ENCODE measurements around the gene SERPINB6. TPM values are rescaled to one million over a fixed set of nuclear protein-coding genes. Genes with fewer than 3 reads are reported as not detected.
"Not testable (repeated sequence)": the region's sequence is repeated elsewhere in the genome, so short reads cannot be mapped to it uniquely, and the experiment has no call there.

SERPINB6 gene
- total RNA-seq, 8 experiments from 2014 or later, result 9.6 to 519 (median 53.6) TPM

DNA sequence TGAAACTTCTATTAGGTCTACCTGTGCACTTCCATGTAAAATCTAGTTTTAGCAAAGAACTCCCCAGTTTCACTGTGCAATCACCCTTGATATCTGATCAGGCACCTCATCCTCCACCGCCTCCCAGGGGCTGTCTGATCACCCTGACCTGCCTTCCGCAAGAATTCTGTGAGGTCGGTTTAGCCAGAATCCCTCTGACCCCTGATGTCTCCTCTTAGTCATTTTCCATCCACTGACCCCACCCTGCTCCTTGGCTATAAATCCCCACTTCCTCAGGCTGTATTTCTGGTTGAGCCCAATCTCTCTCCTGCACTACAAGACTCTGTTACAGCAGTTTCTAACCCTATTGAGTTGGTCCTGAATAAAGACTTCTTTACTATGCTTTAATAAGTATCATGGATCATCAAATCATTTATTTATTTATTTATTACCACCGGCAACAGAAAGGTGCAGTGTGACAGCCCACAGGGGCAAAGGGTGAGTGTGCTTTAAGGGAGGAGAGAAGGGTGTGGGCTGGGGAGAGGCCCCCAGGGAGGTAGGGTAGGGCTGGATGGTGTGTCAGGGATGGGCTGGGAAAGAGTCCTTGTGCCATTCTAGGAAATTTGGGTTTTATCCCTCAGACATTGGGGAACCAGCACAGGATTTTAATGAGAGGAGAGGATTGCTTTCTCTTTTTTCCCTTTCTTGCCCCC lies 11.2 kb upstream of the SERPINB6 start:
- H3K27ac ChIP-seq, result no peak overlapping the region
- in situ Hi-C loops (cut with MboI; ENCODE audit: low pct_unique_long_range_greater_than_20kb in 2 of 9, low sequenced_read_pairs in 9 of 9, unreplicated experiment in 9 of 9), result loop anchor here in 1 of 9 experiments (25.0 kb wide), 1 partner anchor 255 kb away; the partner anchor contains the start of gene TUBB2B
- ATAC-seq (replicated peaks in 6 of 8), result peak in 3 of 8 experiments; percentile 17 to 29 (median 27)
- 9 to 92% (median 57%) methylated on average over 1 to 4 of the region's 4 CpGs; no CpG with 5 or more reads in 1 of the 10 experiments for WGBS, 10 experiments
- peaks cover under 1 to 3% of the 10 kb centered on the region in 2 donors for H3K4me1 ChIP-seq (replicated peaks in 1 of 2)
- no peak overlapping the region for H3K4me3 ChIP-seq

DNA sequence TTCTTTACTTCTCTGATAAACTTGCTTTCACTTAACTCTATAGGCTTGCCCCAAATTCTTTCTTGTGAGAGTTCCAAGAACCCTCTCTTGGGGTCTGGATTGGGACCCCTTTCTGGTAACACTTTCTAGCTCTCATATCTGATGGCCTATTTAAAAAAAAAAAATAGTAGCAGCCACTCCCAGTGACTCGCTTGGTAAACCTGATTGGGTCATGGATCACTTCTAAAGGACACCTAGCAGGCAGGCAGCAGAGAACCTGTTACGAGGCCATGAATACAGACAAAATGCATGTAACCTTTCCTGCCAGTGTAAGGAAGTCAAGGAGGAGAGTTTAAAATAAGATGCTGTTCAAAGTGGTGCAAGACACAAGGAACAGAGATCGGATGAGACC lies 9.1 kb upstream of the SERPINB6 start:
- Histone ChIP-seq H3K4me3 (no peak overlapping the region), H3K4me1 (replicated peaks in 1 of 2) (no peaks in the 10 kb centered on the region), H3K27ac (no peak overlapping the region)
- WGBS, 10 experiments, result 0 to 100% (median 79%) methylated on average over 1 to 3 of the region's 3 CpGs
- in situ Hi-C loops (cut with MboI; ENCODE audit: low pct_unique_long_range_greater_than_20kb in 2 of 9, low sequenced_read_pairs in 9 of 9, unreplicated experiment in 9 of 9), result loop anchor here in 1 of 9 experiments (25.0 kb wide), 1 partner anchor 257 kb away; the partner anchor contains the start of gene TUBB2B
- peak in 3 of 8 experiments; percentile 8 to 14 (median 10) for ATAC-seq (replicated peaks in 6 of 8)

DNA sequence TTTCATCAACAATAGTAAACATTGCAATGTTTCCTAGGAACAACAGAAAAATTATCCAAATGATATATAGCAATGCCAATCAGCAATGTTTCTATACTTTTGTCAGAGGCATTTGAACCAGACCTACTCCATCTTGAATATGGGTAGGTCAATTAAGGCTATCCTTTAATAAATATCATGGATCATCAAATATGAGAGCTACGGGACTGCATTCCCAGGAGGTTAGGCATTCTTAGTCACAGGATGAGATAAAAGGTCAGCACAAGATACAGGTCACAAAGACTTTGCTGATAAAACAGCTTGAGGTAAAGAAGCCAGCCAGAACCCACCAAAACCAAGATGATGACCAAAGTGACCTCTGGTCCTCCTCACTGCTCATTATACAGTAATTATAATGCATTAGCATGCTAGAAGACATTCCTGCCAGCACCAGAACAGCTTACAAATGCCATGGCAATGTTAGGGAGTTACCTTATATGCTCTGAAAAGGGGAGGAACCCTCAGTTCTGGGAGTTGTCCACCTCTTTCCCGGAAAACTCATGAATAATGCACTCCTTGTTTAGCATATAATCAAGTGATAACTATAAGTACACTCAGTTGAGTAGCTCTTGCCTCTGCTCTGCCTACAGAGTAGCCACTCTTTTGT lies 8.6 kb upstream of the SERPINB6 start:
- Histone ChIP-seq H3K27ac (no peak overlapping the region), H3K4me1 (replicated peaks in 1 of 2) (no peaks in the 10 kb centered on the region), H3K4me3 (no peak overlapping the region)
- 0 to 84% (median 50%) methylated on average over 1 to 2 of the region's 2 CpGs; no CpG with 5 or more reads in 1 of the 10 experiments for WGBS, 10 experiments
- in situ Hi-C loops (cut with MboI; ENCODE audit: low pct_unique_long_range_greater_than_20kb in 2 of 9, low sequenced_read_pairs in 9 of 9, unreplicated experiment in 9 of 9), result loop anchor here in 1 of 9 experiments (25.0 kb wide), 1 partner anchor 257 kb away; the partner anchor contains the start of gene TUBB2B
- peak in 7 of 8 experiments; percentile 25 to 83 (median 44) for ATAC-seq (replicated peaks in 6 of 8)

DNA sequence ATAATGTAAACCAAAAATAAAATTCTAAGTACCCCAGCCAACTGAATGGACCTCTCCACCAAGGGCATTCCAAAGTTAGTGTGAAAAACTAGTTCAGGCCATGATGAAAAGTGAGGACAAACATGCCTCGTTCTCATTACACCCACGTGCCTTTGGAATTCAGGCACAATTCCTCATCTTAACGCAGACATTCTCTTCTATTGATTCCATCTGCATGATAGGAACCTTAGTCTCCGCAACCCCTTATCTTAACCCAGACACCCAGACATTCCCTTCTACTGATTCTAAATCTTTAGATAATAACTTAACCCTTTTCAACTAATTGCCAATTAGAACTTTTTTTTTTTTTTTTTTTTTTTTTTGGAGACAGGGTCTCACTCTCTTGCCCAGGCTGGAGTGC lies 7.6 kb upstream of the SERPINB6 start:
- Histone ChIP-seq H3K4me1 (replicated peaks in 1 of 2) (no peaks in the 10 kb centered on the region), H3K27ac (no peak overlapping the region), H3K4me3 (no peak overlapping the region)
- WGBS, 10 experiments, result 70 to 100% (median 74%) methylated on average over 2 to 4 of the region's 4 CpGs; no CpG with 5 or more reads in 1 of the 10 experiments
- in situ Hi-C loops (cut with MboI; ENCODE audit: low pct_unique_long_range_greater_than_20kb in 2 of 9, low sequenced_read_pairs in 9 of 9, unreplicated experiment in 9 of 9), result loop anchor here in 1 of 9 experiments (25.0 kb wide), 1 partner anchor 258 kb away; the partner anchor contains the start of gene TUBB2B
- no peak for ATAC-seq (replicated peaks in 6 of 8)

DNA sequence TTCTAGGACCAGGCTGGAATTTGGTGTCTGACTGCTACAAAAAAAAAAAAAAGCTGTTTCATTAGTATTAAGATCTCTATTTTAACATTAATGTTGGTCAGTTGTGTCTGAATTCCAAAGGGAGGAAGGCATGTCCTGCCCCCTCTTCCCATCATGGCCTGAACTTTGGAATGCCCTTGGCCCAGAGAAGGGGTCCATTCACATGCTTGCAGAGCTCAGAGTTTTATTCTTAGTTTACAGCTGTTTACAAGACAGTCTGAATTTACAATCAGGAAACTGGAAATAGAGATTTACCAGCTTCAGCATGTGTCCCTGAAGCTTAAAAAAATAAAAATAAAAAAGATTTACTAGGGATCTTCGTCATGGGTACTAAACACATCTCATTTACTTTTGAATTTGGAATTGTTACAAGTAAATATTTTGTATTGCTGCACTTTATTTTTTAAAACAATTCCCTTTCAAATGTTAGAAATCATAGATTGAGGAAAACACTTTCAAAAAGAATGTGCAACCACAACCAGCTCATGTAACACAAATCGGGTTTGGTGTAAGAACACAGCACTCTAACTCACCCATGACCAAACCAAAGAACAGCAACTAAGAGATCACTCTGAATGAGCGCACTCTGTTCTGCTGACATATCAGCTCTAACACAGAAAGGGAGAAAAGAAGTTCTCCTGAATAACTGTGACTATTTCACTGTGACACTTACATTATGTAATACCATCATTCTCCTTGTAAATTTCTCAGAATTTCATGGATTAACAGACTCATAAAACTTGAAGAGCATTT lies 6.6 kb upstream of the SERPINB6 start:
- no peak overlapping the region for H3K27ac ChIP-seq
- in situ Hi-C loops (cut with MboI; ENCODE audit: low pct_unique_long_range_greater_than_20kb in 2 of 9, low sequenced_read_pairs in 9 of 9, unreplicated experiment in 9 of 9), result loop anchor here in 1 of 9 experiments (25.0 kb wide), 1 partner anchor 259 kb away; the partner anchor contains the start of gene TUBB2B
- H3K4me1 ChIP-seq (replicated peaks in 1 of 2), result no peaks in the 10 kb centered on the region
- no peak for ATAC-seq (replicated peaks in 6 of 8)
- no peak overlapping the region for H3K4me3 ChIP-seq
- 80 to 100% (median 95%) methylated on average over 1 to 3 of the region's 3 CpGs for WGBS, 10 experiments

DNA sequence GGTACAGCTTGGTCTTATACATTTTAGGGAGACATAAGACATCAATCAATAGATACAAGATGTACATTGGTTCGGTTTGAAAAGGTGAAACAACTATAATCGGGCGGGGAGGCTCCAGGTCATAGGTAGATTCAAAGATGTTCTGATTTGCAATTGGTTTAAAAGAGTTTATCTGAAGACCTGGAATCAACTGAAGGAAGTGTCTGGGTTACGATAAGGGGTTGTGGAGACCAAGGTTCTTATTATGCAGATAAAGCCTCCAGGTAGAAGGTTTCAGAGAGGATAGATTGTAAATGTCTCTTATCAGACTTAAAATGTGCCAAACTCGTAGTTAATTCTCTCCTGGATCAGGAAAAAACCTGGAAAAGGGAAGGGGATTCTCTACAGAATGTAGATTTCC lies 5.9 kb upstream of the SERPINB6 start:
- in situ Hi-C loops (cut with MboI; ENCODE audit: low pct_unique_long_range_greater_than_20kb in 2 of 9, low sequenced_read_pairs in 9 of 9, unreplicated experiment in 9 of 9), result loop anchor here in 1 of 9 experiments (25.0 kb wide), 1 partner anchor 260 kb away; the partner anchor contains the start of gene TUBB2B
- no peak for ATAC-seq (replicated peaks in 6 of 8)
- WGBS, 10 experiments, result 60 to 97% (median 86%) methylated on average over 1 to 5 of the region's 5 CpGs

DNA sequence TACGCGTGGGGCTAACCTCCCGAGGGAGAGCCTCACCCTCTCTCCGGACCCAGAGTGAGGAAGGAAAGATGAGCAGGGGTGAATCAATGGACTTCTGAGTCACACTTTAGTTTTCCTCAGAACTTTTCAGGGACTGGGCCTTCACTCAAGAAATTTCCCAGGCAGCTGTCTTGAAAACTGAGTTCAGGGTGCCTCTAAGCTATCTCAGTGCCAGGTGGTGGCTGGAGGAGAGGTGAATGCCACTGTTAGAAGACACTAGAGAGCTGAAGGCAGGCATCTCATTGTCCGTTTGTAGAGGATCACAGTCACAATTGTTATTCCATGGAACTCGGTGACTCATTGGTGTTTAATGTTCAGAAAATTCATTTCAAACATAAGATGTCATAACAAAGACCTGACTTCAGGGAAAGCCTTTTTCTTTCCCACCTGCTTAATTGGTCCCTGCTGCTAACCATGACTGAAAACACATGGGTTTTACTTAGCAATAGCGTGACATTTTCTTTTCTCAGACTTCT lies 5.3 kb upstream of the SERPINB6 start:
- ATAC-seq (replicated peaks in 6 of 8), result peak in 5 of 8 experiments; percentile 8 to 44 (median 31)

More for the DNA sequence above, 5.9 kb upstream of the SERPINB6 start:
- Histone ChIP-seq H3K4me3 (no peak overlapping the region), H3K4me1 (replicated peaks in 1 of 2) (no peaks in the 10 kb centered on the region), H3K27ac (no peak overlapping the region)

DNA sequence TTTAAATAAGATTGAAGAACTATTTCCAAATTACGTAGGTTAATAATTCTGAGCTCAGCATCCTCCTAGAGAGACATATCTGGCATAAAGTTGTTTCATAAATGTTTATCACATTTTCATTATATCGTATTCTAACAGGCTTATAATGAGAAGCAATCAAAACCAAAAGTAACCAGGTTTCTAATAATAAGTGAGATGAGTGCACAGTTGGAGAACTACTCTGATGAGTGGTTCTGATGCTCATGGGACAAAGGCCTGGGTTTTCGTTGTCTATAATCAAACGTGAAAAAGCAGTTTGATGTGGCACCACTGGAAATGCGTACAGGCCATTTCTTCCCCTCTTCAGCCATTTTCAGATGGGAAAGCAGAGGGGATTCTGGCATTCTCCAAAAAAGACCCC lies 4.7 kb upstream of the SERPINB6 start:
- WGBS, 10 experiments, result 82 to 100% (median 96%) methylated on average over 1 to 5 of the region's 5 CpGs; no CpG with 5 or more reads in 1 of the 10 experiments

More for the DNA sequence above, 5.3 kb upstream of the SERPINB6 start:
- no peak overlapping the region for H3K27ac ChIP-seq
- no peak overlapping the region for H3K4me3 ChIP-seq
- 0 to 87% (median 69%) methylated on average over 2 to 6 of the region's 7 CpGs for WGBS, 10 experiments
- H3K4me1 ChIP-seq (replicated peaks in 1 of 2), result no peaks in the 10 kb centered on the region
- in situ Hi-C loops (cut with MboI; ENCODE audit: low pct_unique_long_range_greater_than_20kb in 2 of 9, low sequenced_read_pairs in 9 of 9, unreplicated experiment in 9 of 9), result loop anchor here in 1 of 9 experiments (25.0 kb wide), 1 partner anchor 261 kb away; the partner anchor contains the start of gene TUBB2B

DNA sequence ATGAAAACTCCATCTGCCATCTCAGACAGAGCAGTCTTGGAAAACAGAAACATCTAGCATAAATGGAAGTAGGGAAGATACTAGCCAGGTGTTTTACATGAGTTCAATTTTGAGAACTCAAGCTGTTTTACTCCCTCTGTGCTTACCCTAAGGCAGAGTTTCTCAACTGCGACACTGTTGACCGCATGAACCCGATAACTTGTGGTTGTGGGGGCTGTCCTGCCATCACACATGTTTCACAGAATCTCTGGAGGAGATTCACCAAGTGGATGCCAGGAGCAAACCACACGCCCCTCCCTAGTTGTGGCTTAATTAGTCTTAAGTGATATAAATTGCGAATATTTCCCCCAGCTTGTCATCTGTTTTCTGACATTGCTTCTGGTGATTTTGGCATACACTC lies 2.3 kb upstream of the SERPINB6 start:
- 0 to 100% (median 86%) methylated on average over 2 to 5 of the region's 5 CpGs for WGBS, 10 experiments
- Histone ChIP-seq H3K4me3 (no peak overlapping the region), H3K4me1 (replicated peaks in 1 of 2) (peaks cover 0 to 4% of the 10 kb centered on the region in 2 donors), H3K27ac (no peak overlapping the region)
- in situ Hi-C loops (cut with MboI; ENCODE audit: low pct_unique_long_range_greater_than_20kb in 2 of 9, low sequenced_read_pairs in 9 of 9, unreplicated experiment in 9 of 9), result no loop called here
- ATAC-seq (replicated peaks in 6 of 8), result peak in 1 of 8 experiments; percentile 7

More for the DNA sequence above, 4.7 kb upstream of the SERPINB6 start:
- no peak overlapping the region for H3K4me3 ChIP-seq
- H3K4me1 ChIP-seq (replicated peaks in 1 of 2), result no peaks in the 10 kb centered on the region
- ATAC-seq (replicated peaks in 6 of 8), result no peak
- no peak overlapping the region for H3K27ac ChIP-seq
- in situ Hi-C loops (cut with MboI; ENCODE audit: low pct_unique_long_range_greater_than_20kb in 2 of 9, low sequenced_read_pairs in 9 of 9, unreplicated experiment in 9 of 9), result loop anchor here in 1 of 9 experiments (25.0 kb wide), 1 partner anchor 261 kb away; the partner anchor contains the start of gene TUBB2B

DNA sequence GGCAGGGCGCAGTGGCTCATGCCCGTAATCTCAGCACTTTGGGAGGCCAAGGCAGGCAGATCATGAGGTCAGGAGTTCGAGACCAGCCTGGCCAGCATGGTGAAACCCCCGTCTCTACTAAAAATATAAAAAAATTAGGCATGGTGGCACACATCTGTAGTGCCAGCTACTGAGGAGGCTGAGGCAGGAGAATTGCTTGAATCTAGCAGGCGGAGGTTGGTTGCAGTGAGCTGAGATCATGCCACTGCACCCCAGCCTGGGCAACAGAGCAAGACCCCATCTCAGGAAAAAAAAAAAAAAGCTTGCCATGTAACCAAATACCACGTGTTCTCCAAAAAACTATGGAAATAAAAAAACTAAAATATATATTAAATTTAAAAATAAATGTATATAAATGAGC lies 1.8 kb upstream of the SERPINB6 start:
- WGBS, 10 experiments, result 82 to 100% (median 100%) methylated on average over 1 to 5 of the region's 6 CpGs
- H3K4me1 ChIP-seq (replicated peaks in 1 of 2); H3K27ac ChIP-seq; H3K4me3 ChIP-seq; in situ Hi-C loops (cut with MboI; ENCODE audit: low pct_unique_long_range_greater_than_20kb in 2 of 9, low sequenced_read_pairs in 9 of 9, unreplicated experiment in 9 of 9); ATAC-seq (replicated peaks in 6 of 8): not testable (repeated sequence)

DNA sequence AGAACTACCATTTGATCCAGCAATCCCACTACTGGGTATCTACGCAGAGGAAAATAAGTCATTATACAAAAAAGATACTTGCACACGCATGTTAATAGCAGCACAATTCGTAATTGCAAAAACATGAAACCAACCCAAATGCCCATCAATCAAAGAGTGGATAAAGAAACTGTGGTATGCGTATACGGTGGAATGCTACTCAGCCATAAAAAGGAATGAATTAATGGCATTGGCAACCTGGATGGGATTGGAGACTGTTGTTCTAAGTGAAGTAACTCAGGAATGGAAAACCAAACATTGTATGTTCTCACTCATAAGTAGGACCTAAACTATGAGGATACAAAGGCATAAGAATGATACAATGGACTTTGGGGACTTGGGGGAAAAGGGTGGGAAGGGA lies 1.3 kb upstream of the SERPINB6 start:
- H3K4me3 ChIP-seq; in situ Hi-C loops (cut with MboI; ENCODE audit: low pct_unique_long_range_greater_than_20kb in 2 of 9, low sequenced_read_pairs in 9 of 9, unreplicated experiment in 9 of 9); H3K27ac ChIP-seq; H3K4me1 ChIP-seq (replicated peaks in 1 of 2); ATAC-seq (replicated peaks in 6 of 8): not testable (repeated sequence)
- WGBS, 10 experiments, result 56 to 100% (median 93%) methylated on average over 1 to 5 of the region's 5 CpGs

DNA sequence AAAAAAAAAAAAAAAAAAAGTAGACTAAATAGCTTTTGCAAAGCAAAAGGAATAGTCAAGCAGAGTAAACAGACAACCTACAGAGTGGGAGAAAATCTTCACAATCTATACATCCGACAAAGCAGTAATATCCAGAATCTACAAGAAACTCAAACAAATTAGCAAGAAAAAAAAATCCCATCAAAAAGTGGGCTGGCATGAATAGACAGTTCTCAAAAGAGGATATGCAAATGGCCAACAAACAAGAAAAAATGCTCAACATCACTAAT lies 786 bp upstream of the SERPINB6 start:
- H3K4me1 ChIP-seq (replicated peaks in 1 of 2); H3K27ac ChIP-seq; ATAC-seq (replicated peaks in 6 of 8); in situ Hi-C loops (cut with MboI; ENCODE audit: low pct_unique_long_range_greater_than_20kb in 2 of 9, low sequenced_read_pairs in 9 of 9, unreplicated experiment in 9 of 9): not testable (repeated sequence)
- WGBS, 10 experiments, result 17 to 100% (median 71%) methylated on average over 1 of the region's 1 CpG; no CpG with 5 or more reads in 4 of the 10 experiments
- H3K4me3 ChIP-seq, result peak overlapping the region in 2 of 5 donors; percentile 46 to 51

Measured in motor neuron (in vitro differentiated cells).